Measurements from ENCODE around the gene ALDH4A1.

DNA sequence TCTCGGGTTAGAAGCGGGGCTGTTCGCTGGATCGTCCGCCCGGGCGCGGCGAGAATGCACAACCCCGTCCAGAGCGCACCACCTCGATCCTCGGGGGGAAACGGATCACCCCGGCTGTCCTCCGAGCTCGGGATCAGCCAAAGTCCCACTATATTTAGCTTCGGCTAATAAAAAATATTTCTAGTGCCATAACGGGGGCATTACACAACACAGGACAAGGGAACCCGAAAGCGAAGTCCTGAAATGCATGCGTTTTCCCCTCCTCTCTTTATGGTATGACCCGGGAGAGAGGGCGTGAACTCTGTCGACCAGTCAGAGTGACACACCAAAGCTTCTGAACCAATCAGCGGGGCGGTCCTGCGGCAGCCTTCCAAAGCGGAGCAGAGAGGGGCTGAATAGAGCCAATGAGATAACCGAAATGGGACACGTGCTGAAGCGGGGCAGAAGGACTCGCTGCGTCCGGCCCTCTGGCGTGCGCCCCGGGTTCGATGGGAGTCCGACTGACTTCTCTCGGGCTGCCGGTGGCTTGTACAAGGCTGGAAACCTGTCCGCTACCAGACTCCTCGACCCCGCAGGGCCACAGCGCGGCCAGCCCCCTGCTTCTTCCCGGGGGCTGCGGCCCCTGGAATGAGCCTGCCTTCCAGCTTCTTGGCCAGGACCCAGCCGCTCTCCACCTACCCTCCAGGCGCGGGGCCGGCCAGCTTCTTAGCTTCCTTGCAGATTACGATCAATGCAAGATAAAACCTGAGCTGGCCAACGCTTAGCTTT lies at the start of gene ALDH4A1:
- TF ChIP-seq, protein P1, sequence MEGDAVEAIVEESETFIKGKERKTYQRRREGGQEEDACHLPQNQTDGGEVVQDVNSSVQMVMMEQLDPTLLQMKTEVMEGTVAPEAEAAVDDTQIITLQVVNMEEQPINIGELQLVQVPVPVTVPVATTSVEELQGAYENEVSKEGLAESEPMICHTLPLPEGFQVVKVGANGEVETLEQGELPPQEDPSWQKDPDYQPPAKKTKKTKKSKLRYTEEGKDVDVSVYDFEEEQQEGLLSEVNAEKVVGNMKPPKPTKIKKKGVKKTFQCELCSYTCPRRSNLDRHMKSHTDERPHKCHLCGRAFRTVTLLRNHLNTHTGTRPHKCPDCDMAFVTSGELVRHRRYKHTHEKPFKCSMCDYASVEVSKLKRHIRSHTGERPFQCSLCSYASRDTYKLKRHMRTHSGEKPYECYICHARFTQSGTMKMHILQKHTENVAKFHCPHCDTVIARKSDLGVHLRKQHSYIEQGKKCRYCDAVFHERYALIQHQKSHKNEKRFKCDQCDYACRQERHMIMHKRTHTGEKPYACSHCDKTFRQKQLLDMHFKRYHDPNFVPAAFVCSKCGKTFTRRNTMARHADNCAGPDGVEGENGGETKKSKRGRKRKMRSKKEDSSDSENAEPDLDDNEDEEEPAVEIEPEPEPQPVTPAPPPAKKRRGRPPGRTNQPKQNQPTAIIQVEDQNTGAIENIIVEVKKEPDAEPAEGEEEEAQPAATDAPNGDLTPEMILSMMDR (IDR thresholded peaks at IDR 0.05): no peak
- no peak for TF ChIP-seq POLR2A (IDR thresholded peaks at IDR 0.05)
- peak in 2 of 3 donors; percentile 51 to 64 for TF ChIP-seq POLR2AphosphoS5 (IDR thresholded peaks at IDR 0.05)
- no peak for TF ChIP-seq EP300 (IDR thresholded peaks at IDR 0.05)
